GM12875 (cell line): ENCODE results near the gene NUMA1.

Experiments used
- H3K4me3 ChIP-seq: one replicate; pipeline ENCODE4 v1.5.1; 2011; ENCODE audit warnings: low read depth, low read length, control low read depth
- TF ChIP-seq, protein P1 (sequence below): IDR thresholded peaks from 2 replicates; pipeline ENCODE4 v1.5.1; 2011; ENCODE audit warnings: low read depth, mild to moderate bottlenecking, control low read depth, inconsistent platforms, low read length, moderate library complexity, borderline replicate concordance; ENCODE audit not compliant: insufficient read depth

Gene NUMA1

DNA sequence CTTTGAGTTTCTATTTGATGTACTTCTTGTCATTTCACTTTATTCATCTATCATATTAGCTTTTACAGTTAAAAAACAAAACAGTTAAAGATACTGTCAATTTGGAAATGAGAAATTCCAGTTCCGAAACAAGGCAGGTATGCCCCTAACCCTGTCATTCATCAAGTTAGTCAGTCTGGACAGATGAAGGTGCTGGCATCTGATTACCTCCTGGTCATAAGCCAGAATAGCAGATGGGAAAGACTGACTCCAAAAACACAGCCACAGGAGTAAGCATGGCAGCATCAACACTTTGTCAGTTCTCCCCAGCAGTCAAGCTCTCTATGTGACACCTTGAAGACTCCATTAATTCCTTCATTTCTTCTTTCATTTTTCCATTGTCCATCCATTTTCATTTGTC is 4.6 kb upstream of the NUMA1 start:
- H3K4me3 ChIP-seq, result no peak overlapping the region
- TF ChIP-seq, protein P1, sequence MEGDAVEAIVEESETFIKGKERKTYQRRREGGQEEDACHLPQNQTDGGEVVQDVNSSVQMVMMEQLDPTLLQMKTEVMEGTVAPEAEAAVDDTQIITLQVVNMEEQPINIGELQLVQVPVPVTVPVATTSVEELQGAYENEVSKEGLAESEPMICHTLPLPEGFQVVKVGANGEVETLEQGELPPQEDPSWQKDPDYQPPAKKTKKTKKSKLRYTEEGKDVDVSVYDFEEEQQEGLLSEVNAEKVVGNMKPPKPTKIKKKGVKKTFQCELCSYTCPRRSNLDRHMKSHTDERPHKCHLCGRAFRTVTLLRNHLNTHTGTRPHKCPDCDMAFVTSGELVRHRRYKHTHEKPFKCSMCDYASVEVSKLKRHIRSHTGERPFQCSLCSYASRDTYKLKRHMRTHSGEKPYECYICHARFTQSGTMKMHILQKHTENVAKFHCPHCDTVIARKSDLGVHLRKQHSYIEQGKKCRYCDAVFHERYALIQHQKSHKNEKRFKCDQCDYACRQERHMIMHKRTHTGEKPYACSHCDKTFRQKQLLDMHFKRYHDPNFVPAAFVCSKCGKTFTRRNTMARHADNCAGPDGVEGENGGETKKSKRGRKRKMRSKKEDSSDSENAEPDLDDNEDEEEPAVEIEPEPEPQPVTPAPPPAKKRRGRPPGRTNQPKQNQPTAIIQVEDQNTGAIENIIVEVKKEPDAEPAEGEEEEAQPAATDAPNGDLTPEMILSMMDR, result no peak

DNA sequence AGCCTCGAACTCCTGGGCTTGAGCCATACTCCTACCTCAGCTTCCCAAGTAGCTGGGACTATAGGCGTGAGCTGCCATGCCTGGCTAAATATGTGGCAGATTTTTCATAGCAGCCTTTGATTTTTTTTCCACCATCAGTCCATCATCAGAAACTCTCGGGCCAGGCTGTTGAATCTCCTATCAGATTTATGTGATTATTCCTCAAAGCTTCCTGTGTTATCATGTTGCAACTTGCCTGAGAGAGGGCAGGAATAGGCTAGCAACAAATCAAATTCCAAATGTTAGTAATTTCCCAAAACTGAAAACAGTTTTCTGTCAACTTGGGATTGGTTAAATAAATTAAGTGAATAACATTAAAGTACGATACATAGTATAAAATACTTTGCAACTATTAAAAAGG is 3.7 kb upstream of the NUMA1 start:
- TF ChIP-seq, protein P1, result no peak
- no peak overlapping the region for H3K4me3 ChIP-seq

DNA sequence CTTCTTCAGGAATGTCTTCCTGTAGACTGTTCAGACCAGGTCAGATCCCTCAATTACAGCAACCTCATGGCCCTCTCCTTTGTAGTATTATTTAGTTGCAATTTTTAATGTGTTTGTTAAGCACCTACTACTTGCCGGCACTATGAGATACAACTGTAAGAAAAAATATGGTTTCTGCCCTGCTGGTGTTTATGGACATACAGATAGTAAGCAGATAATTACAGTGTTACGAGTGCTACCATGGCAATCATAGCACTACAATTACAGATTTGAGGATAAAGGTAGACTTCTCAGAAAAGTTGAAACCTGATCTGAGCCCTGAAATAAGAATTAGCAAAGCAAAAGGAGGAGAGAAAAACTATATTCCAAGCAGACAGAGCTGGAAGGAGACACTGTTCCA is 3.1 kb upstream of the NUMA1 start:
- TF ChIP-seq, protein P1, result no peak
- no peak overlapping the region for H3K4me3 ChIP-seq

DNA sequence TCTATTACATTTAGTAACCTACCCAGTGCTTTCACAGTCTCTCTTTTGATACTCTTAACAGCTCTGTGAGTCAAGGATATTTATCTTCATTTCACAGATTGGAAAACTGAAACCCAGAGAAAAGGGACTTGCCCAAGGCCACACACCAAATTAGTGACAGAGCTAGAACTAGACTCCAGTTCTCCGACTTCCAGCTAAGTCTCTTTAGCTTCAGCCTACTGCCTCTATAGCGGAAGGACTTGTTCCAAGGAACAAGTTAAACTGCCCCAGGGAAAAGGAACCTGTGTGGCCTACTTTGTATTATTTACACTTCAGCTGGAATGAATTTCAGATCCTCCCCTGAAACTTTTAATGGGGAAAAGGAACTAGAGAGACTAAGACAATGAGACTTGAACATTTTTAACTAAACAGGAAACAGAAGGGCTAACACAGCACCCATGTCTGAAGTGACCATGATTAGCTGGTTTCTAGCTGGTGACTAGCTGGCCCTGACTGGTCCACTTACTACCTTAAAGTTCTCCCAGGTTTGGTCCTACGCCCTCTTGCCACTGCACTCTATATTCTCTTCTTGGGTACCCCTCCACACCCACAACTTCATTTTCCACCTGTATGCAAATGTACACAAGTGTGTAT is 1.6 kb upstream of the NUMA1 start:
- H3K4me3 ChIP-seq, result no peak overlapping the region
- TF ChIP-seq, protein P1, result no peak

DNA sequence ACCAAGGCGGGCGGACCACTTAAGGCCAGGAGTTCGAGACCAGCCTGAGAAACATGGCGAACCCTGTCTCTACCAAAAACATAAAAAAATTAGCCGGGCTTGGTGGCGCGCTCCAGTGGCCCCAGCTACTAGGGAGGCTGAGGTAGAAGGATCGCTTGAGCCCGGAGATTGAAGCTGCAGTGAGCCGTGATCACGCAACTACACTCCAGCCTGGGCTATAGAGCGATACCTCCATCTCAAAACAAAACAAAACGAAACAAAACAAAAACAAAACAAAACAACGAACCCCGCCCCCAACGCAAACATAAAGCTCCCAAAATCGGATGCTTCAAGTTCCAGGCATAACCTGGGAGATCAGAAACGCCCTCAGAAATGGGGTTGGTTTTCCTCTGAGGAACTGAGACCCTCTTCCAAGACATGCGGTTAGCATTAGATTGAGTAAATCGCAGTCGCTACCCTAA is 872 bp upstream of the NUMA1 start:
- peak overlapping the region; percentile 58 for H3K4me3 ChIP-seq
- TF ChIP-seq, protein P1, result no peak

DNA sequence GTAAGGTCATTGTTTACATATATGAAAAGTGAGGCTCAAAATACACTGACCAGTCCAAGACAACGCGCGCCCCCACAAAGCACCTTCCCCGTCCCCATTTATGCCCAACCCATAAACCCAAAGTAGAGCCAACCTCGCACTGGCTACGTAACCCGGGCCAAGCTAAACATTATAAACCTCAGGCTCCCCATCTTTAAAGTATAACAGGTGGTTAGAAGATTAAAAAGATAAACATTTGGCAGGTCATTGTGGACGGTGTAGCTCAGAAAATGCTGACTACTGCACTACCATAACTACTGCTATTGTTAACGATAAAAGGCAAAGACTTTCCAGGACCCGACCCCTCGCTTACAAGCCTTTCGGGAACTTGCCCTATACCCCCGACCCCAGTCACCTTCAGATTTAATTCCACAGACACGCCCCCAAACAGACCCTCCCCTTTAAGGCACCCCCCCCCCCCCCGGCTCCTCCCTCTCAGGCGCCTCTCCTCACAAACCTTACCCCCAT is 470 bp downstream of the NUMA1 start:
- H3K4me3 ChIP-seq, result peak overlapping the region; percentile 57
- TF ChIP-seq, protein P1, result no peak

DNA sequence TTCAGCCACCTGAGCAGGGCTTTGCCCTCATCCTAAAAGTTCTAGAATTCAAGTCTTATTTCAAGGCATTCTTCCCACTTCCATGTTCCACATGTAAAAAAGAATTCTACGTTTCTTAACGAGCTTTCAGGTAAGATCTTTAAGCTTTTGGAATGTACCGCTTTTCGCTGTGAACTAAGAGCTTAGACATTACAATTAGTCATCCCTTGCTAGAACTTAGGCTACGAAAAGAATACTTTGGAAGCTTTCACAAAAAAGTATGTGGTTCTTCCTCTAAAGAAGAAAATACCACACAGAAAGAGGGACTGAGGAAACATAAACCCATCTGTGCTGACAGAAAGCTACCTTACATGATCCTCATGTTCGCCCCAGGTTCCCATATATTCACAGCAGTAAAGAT is 1.9 kb downstream of the NUMA1 start:
- no peak overlapping the region for H3K4me3 ChIP-seq
- TF ChIP-seq, protein P1, result no peak
